SU-DHL-6 (cell line): Measurements from ENCODE around the gene DQX1.

ENCODE experiments used
- H2AFZ ChIP-seq: fragments of 200-600 bp; sonication (generic); 2 replicates; pipeline ENCODE4 v1.6.1; 2014; ENCODE audit warnings: low read depth, mild to moderate bottlenecking, moderate library complexity, mixed read lengths, antibody characterized with exemption, low read length; ENCODE audit not compliant: severe bottlenecking
- H3F3A ChIP-seq: fragments of 200-600 bp; shearing (Covaris generic); 2 replicates; pipeline ENCODE4 v1.6.0; 2016; ENCODE audit warnings: antibody characterized with exemption, mild to moderate bottlenecking; ENCODE audit not compliant: insufficient read depth
- H3K27ac ChIP-seq: fragments of 200-600 bp; sonication (generic); 2 replicates; pipeline ENCODE4 v1.5.1; 2016; ENCODE audit warnings: low read depth, mild to moderate bottlenecking, low read length, moderate library complexity, mixed read lengths
- H3K27me3 ChIP-seq: fragments of 200-600 bp; sonication (generic), shearing (Covaris generic); 2 replicates; pipeline ENCODE4 v1.6.0; 2014; ENCODE audit warnings: mild to moderate bottlenecking, low read length
- H3K36me3 ChIP-seq: fragments of 200-600 bp; sonication (generic); 2 replicates; pipeline ENCODE4 v1.6.1; 2014; ENCODE audit warnings: mild to moderate bottlenecking, low read length, mixed read lengths
- H3K4me2 ChIP-seq: fragments of 300-600, 200-600 bp; shearing (Covaris generic), sonication (generic); 2 replicates; pipeline ENCODE4 v1.6.0; 2014; ENCODE audit warnings: low read length, low read depth, mild to moderate bottlenecking; ENCODE audit not compliant: poor library complexity, severe bottlenecking
- H3K4me3 ChIP-seq: fragments of 200-600 bp; sonication (generic); 2 replicates; pipeline ENCODE4 v1.5.1; 2014; ENCODE audit warnings: antibody characterized with exemption, low read length, mild to moderate bottlenecking, mixed read lengths; ENCODE audit not compliant: insufficient read depth, poor library complexity, severe bottlenecking
- H3K79me2 ChIP-seq: fragments of 200-600 bp; sonication (generic); 2 replicates; pipeline ENCODE4 v1.6.1; 2014; ENCODE audit warnings: mild to moderate bottlenecking, low read length, moderate library complexity; ENCODE audit not compliant: insufficient read depth
- H3K9ac ChIP-seq: fragments of 200-600 bp; sonication (generic); 2 replicates; pipeline ENCODE4 v1.7.0; 2014; ENCODE audit warnings: mild to moderate bottlenecking, low read length
- H3K9me2 ChIP-seq: fragments of 200-600 bp; sonication (generic); replicated peaks from 2 replicates; pipeline ENCODE4 v1.6.1; 2014; ENCODE audit warnings: low read length; ENCODE audit not compliant: insufficient read depth
- H3K9me3 ChIP-seq: fragments of 200-600 bp; sonication (generic); 2 replicates; pipeline ENCODE4 v1.6.1; 2014; ENCODE audit warnings: low read length, mixed read lengths; ENCODE audit not compliant: insufficient read depth
- H4K20me1 ChIP-seq: fragments of 200-600 bp; sonication (generic); 2 replicates; pipeline ENCODE4 v1.6.1; 2014; ENCODE audit warnings: low read depth, mild to moderate bottlenecking, antibody characterized with exemption, low read length, moderate library complexity, mixed read lengths
- CTCF ChIP-seq: fragments of 200-600 bp; sonication (generic); IDR thresholded peaks from one replicate; pipeline ENCODE4 v1.5.1; 2017; ENCODE audit warnings: antibody characterized with exemption, mild to moderate bottlenecking, low read length, moderate library complexity; ENCODE audit not compliant: insufficient read depth, poor library complexity, severe bottlenecking
- EZH2phosphoT487 ChIP-seq: fragments of 200-600 bp; sonication (generic), shearing (Covaris generic); conservative IDR thresholded peaks from 2 replicates; pipeline ENCODE4 v1.6.1; 2018; ENCODE audit warnings: mild to moderate bottlenecking, antibody characterized with exemption, low read length, moderate library complexity, mixed read lengths

The DQX1 gene

DNA sequence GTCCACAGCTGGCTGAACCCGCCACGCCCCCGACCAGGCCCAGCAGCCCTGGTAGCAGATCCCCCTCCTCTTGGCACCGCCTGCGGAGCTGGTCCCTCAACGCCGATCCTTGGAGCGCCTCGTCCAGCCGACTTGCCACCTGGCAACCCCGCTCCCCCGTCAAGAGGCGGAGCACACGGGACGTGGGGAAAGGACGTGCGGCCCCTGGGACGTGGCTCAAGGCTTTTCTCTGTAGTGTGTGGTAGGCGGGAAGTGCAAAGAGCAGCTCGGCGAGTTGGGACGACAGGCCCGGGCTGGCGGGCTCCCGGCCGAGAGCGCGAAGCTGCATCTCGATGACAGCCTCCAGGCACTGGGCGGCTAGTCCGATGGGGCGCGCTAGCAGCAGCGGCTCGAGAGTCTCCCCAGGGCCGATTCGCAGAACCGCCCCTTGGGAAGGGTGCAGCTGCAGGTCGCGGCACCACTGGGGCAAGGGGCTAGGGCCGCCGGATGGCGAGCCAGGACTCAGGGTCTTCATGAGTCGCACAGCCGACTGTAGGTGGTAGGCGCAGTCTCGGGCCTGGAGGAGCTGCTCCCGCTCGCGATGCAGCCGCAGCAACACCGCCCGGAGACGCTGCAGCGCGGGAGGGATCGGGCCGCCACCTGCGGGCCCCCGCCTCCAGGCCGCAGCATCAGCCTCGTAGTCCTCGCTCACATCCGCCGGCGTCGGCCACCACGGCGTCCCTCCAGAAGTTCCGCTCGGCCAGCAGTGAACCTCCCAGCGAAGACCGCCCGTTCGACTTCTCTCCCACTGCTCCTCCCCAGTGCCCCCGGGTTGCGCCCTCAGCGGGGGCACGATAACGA lies 43.9 kb downstream of the DQX1 start:
- no peaks in the 10 kb centered on the region for H3K27me3 ChIP-seq
- H3K4me2 ChIP-seq, result peak overlapping the region; percentile 89
- no peaks in the 10 kb centered on the region for H3K9me2 ChIP-seq
- peak overlapping the region; percentile 84 for H2AFZ ChIP-seq
- H3K79me2 ChIP-seq, result peaks cover 26% of the 10 kb centered on the region
- no peaks in the 10 kb centered on the region for H4K20me1 ChIP-seq
- peak overlapping the region; percentile 96 for H3K4me3 ChIP-seq
- H3K9ac ChIP-seq, result peak overlapping the region; percentile 84
- peak overlapping the region; percentile 80 for H3K27ac ChIP-seq
- no peaks in the 10 kb centered on the region for H3F3A ChIP-seq
- TF ChIP-seq EZH2phosphoT487 (no peak), CTCF (no peak)
- peaks cover 4% of the 10 kb centered on the region; the same call in 1 of the 2 replicates for H3K36me3 ChIP-seq
- no peaks in the 10 kb centered on the region for H3K9me3 ChIP-seq

- no peaks in the 10 kb centered on the region for H3F3A ChIP-seq
- peak overlapping the region; percentile 89 for H3K4me2 ChIP-seq
- H3K9me3 ChIP-seq, result no peaks in the 10 kb centered on the region
- no peak overlapping the region for H3K27ac ChIP-seq
- H3K9ac ChIP-seq, result peak overlapping the region; percentile 84
- H3K27me3 ChIP-seq, result no peaks in the 10 kb centered on the region
- no peaks in the 10 kb centered on the region for H3K9me2 ChIP-seq
- TF ChIP-seq CTCF (no peak), EZH2phosphoT487 (no peak)
- peak overlapping the region; percentile 96 for H3K4me3 ChIP-seq
- H3K79me2 ChIP-seq, result peaks cover 26% of the 10 kb centered on the region
- H2AFZ ChIP-seq, result no peak overlapping the region
- H4K20me1 ChIP-seq, result no peaks in the 10 kb centered on the region
- peaks cover 4% of the 10 kb centered on the region; the same call in 1 of the 2 replicates for H3K36me3 ChIP-seq
Observed at GRCh38 chr2:74481431-74481830, 44.6 kb downstream of the DQX1 start.

DNA sequence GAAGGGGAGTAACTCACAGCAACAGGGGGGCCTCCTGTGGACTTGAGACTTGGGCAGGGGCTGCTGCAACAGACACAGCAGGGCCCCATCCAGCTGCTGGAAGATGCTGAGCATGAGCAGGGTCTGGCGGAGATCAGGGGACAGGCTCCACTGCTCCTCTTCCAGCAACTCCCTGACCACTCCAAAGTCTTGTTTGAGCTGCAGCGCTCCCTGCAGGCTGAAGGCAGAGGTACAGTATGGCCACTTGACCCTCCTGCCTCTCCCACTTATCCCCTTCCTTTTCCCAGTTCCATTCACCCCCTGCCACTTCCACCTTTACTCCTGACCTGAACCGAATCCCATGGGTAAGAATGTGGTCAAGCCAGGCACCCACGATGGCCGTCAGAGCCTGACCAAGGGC lies 51.1 kb downstream of the DQX1 start:
- Histone ChIP-seq H3K79me2 (no peaks in the 10 kb centered on the region), H3K4me3 (no peak overlapping the region), H3K27me3 (no peaks in the 10 kb centered on the region), H3K9ac (no peak overlapping the region), H4K20me1 (no peaks in the 10 kb centered on the region), H3F3A (peaks cover 17% of the 10 kb centered on the region), H3K27ac (no peak overlapping the region), H3K36me3 (peaks cover 2% of the 10 kb centered on the region; the same call in 1 of the 2 replicates), H2AFZ (no peak overlapping the region), H3K4me2 (no peak overlapping the region), H3K9me2 (no peaks in the 10 kb centered on the region), H3K9me3 (no peaks in the 10 kb centered on the region)
- no peak for TF ChIP-seq CTCF
- no peak for TF ChIP-seq EZH2phosphoT487
